ENCODE data around the gene TDP2.
"Not testable (repeated sequence)": the region's sequence is repeated elsewhere in the genome, so short reads cannot be mapped to it uniquely, and the experiment has no call there.

TDP2 gene

GRCh38 chr6:24640631-24641030, 26.1 kb downstream of the TDP2 start:
- H3K9ac ChIP-seq (ENCODE audit: low read length); H3K27ac ChIP-seq (ENCODE audit: low read length); H3K9me3 ChIP-seq (ENCODE audit: control insufficient read depth, low read depth, low read length); H3K4me1 ChIP-seq (ENCODE audit: control insufficient read depth, low read depth, low read length); H3K36me3 ChIP-seq (ENCODE audit: control insufficient read depth, low read depth, low read length); H3K4me3 ChIP-seq (ENCODE audit: low read length): not testable (repeated sequence)
- H3K27me3 ChIP-seq (ENCODE audit: control insufficient read depth, insufficient read depth, low read length): peaks cover 15% of the 10 kb centered on the region

DNA sequence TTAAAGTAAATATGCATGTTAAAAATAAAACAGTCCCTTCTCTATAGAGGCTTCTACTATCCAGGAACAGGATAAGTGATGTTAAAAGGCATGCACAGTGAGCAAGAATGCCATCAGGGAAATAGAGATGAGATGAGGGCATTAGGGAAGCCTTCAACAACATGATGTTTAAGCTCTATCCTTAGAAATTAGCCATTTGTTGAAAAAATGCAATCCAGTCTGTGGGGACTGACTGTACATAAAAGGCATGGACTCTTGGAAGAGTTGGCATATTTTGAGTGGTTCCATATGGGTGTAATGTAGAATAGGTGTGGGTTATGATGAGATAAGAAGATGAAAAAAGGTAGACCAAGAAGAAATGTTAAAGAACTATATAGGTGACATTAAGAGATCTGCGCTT, 26.5 kb downstream of the TDP2 start:
- Histone ChIP-seq H3K9me3 (ENCODE audit: control insufficient read depth, low read depth, low read length) (no peaks in the 10 kb centered on the region), H3K4me3 (ENCODE audit: low read length) (no peak overlapping the region), H3K9ac (ENCODE audit: low read length) (no peak overlapping the region), H3K4me1 (ENCODE audit: control insufficient read depth, low read depth, low read length) (peaks cover 6% of the 10 kb centered on the region), H3K36me3 (ENCODE audit: control insufficient read depth, low read depth, low read length) (no peaks in the 10 kb centered on the region), H3K27ac (ENCODE audit: low read length) (no peak overlapping the region), H3K27me3 (ENCODE audit: control insufficient read depth, insufficient read depth, low read length) (peaks cover 12% of the 10 kb centered on the region)

GRCh38 chr6:24636681-24637080, 30.0 kb downstream of the TDP2 start:
- no peak overlapping the region for H3K27ac ChIP-seq (ENCODE audit: low read length)
- no peak overlapping the region for H3K9ac ChIP-seq (ENCODE audit: low read length)
- no peak overlapping the region for H3K4me3 ChIP-seq (ENCODE audit: low read length)
- H3K36me3 ChIP-seq (ENCODE audit: control insufficient read depth, low read depth, low read length): no peaks in the 10 kb centered on the region
- no peaks in the 10 kb centered on the region for H3K27me3 ChIP-seq (ENCODE audit: control insufficient read depth, insufficient read depth, low read length)
- H3K9me3 ChIP-seq (ENCODE audit: control insufficient read depth, low read depth, low read length): no peaks in the 10 kb centered on the region
- peaks cover 14% of the 10 kb centered on the region for H3K4me1 ChIP-seq (ENCODE audit: control insufficient read depth, low read depth, low read length)

DNA sequence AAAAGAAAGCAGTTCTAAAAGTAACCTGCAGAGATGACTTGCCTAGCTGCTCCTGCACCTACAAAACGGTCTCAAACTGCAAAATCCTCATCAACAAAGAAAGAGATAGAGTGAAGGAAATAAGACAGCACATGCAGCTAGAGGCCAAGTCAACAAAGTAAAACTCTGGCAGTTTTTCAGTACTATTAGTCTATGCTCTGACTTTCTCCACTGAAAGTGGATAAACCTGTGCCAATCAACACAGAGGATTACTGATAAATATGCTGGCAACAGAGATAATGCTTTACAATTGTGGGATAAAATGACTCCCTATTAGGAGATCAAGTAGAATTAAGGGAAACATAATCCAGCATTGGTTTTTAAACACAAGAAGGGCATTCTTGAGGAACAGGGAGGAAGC, 34.1 kb downstream of the TDP2 start:
- Histone ChIP-seq H3K4me3 (ENCODE audit: low read length) (no peak overlapping the region), H3K36me3 (ENCODE audit: control insufficient read depth, low read depth, low read length) (no peaks in the 10 kb centered on the region)

DNA sequence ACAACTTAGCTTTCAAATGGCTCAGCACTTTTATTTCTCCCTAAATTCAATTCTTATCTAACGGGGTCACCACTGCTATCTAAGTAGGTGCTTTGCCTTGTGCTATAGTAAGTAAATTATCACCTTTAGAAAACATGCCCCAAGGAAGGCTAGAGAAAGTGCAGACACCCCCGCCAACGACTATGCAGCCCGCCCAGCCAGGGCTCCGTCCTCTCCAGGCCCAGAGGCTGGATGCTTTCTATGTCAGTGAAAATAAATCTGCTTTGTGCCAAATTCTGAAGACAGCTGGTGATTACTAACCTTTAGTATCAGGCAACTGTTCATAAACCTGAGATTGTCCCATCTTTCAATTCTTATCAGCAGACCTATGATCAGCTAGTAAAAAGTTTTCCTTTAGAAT, 35.0 kb downstream of the TDP2 start:
- no peak overlapping the region for H3K9ac ChIP-seq (ENCODE audit: low read length)
- no peak overlapping the region for H3K4me3 ChIP-seq (ENCODE audit: low read length)
- H3K27ac ChIP-seq (ENCODE audit: low read length): no peak overlapping the region
- no peaks in the 10 kb centered on the region for H3K27me3 ChIP-seq (ENCODE audit: control insufficient read depth, insufficient read depth, low read length)
- H3K4me1 ChIP-seq (ENCODE audit: control insufficient read depth, low read depth, low read length): peaks cover 24% of the 10 kb centered on the region
- H3K9me3 ChIP-seq (ENCODE audit: control insufficient read depth, low read depth, low read length): no peaks in the 10 kb centered on the region
- H3K36me3 ChIP-seq (ENCODE audit: control insufficient read depth, low read depth, low read length): no peaks in the 10 kb centered on the region

More for the DNA sequence above, 34.1 kb downstream of the TDP2 start:
- peaks cover 24% of the 10 kb centered on the region for H3K4me1 ChIP-seq (ENCODE audit: control insufficient read depth, low read depth, low read length)
- H3K9me3 ChIP-seq (ENCODE audit: control insufficient read depth, low read depth, low read length): no peaks in the 10 kb centered on the region
- no peak overlapping the region for H3K9ac ChIP-seq (ENCODE audit: low read length)
- H3K27me3 ChIP-seq (ENCODE audit: control insufficient read depth, insufficient read depth, low read length): no peaks in the 10 kb centered on the region
- H3K27ac ChIP-seq (ENCODE audit: low read length): no peak overlapping the region

DNA sequence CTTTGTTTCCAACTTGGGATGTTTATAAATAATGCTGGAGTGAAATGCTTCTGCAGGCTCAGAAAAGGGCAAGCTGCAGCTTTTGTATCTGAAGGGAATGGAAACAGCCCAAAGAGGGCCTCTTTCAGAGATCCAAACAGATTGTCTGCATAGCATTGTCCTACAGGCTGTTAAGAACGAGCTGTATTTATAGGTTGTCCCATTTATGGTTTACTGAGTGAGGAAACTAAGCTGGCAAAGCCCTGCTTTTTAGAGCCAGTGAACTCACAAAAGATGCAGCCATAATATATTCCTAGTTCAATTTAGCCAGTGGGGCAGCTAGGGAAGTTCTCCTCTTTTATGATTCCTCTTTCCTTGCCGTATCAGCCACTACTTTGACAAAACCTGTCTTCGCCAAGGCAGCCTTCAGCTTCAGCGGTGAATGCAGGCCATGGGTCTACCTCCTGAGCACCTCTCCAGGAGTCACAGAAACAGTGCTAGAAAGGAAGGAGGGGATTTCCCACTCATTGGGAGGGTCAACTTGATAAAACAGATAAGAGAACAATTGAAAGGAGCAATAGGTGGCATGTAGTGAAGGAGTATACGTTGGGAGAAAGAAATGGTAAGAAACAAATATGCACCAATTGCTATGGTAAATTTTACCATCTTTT, 35.7 kb downstream of the TDP2 start:
- H3K27me3 ChIP-seq (ENCODE audit: control insufficient read depth, insufficient read depth, low read length): no peaks in the 10 kb centered on the region
- H3K36me3 ChIP-seq (ENCODE audit: control insufficient read depth, low read depth, low read length): no peaks in the 10 kb centered on the region
- no peak overlapping the region for H3K27ac ChIP-seq (ENCODE audit: low read length)
- H3K9me3 ChIP-seq (ENCODE audit: control insufficient read depth, low read depth, low read length): no peaks in the 10 kb centered on the region
- no peak overlapping the region for H3K4me3 ChIP-seq (ENCODE audit: low read length)
- peaks cover 24% of the 10 kb centered on the region for H3K4me1 ChIP-seq (ENCODE audit: control insufficient read depth, low read depth, low read length)
- H3K9ac ChIP-seq (ENCODE audit: low read length): no peak overlapping the region

- Histone ChIP-seq H3K27me3 (ENCODE audit: control insufficient read depth, insufficient read depth, low read length) (no peaks in the 10 kb centered on the region), H3K36me3 (ENCODE audit: control insufficient read depth, low read depth, low read length) (no peaks in the 10 kb centered on the region)
Measured at GRCh38 chr6:24621626-24622289, 44.9 kb downstream of the TDP2 start.

DNA sequence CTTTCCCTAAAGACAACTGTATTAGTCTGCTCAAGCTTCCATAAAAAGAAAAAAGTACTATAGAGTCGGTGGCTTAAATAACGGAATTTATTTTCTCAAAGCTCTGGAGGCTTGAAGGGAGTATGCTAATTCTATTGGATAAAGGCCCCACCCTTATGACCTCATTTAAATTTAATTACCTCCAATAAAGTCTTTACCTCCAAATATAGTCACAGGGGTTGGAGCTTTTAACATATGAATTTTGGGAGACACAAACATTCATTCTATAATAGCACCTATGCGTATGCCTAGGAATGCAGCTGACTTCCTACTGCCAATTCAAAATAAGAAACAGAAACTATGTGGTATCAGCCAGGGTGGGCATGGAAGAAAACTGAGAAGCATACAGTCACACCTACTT, 46.1 kb downstream of the TDP2 start:
- no peaks in the 10 kb centered on the region for H3K9me3 ChIP-seq (ENCODE audit: control insufficient read depth, low read depth, low read length)
- H3K9ac ChIP-seq (ENCODE audit: low read length): no peak overlapping the region
- H3K4me1 ChIP-seq (ENCODE audit: control insufficient read depth, low read depth, low read length): no peaks in the 10 kb centered on the region
- no peaks in the 10 kb centered on the region for H3K27me3 ChIP-seq (ENCODE audit: control insufficient read depth, insufficient read depth, low read length)
- H3K36me3 ChIP-seq (ENCODE audit: control insufficient read depth, low read depth, low read length): no peaks in the 10 kb centered on the region
- no peak overlapping the region for H3K27ac ChIP-seq (ENCODE audit: low read length)
- no peak overlapping the region for H3K4me3 ChIP-seq (ENCODE audit: low read length)

More at GRCh38 chr6:24621626-24622289, 44.9 kb downstream of the TDP2 start:
- Histone ChIP-seq H3K9me3 (ENCODE audit: control insufficient read depth, low read depth, low read length) (no peaks in the 10 kb centered on the region), H3K4me1 (ENCODE audit: control insufficient read depth, low read depth, low read length) (no peaks in the 10 kb centered on the region), H3K4me3 (ENCODE audit: low read length) (no peak overlapping the region), H3K9ac (ENCODE audit: low read length) (no peak overlapping the region), H3K27ac (ENCODE audit: low read length) (no peak overlapping the region)

GRCh38 chr6:24619661-24620060, 47.0 kb downstream of the TDP2 start:
- H3K27ac ChIP-seq (ENCODE audit: low read length): no peak overlapping the region
- H3K27me3 ChIP-seq (ENCODE audit: control insufficient read depth, insufficient read depth, low read length): no peaks in the 10 kb centered on the region
- no peaks in the 10 kb centered on the region for H3K4me1 ChIP-seq (ENCODE audit: control insufficient read depth, low read depth, low read length)
- H3K9me3 ChIP-seq (ENCODE audit: control insufficient read depth, low read depth, low read length): no peaks in the 10 kb centered on the region
- H3K4me3 ChIP-seq (ENCODE audit: low read length): no peak overlapping the region
- H3K9ac ChIP-seq (ENCODE audit: low read length): no peak overlapping the region
- H3K36me3 ChIP-seq (ENCODE audit: control insufficient read depth, low read depth, low read length): no peaks in the 10 kb centered on the region

DNA sequence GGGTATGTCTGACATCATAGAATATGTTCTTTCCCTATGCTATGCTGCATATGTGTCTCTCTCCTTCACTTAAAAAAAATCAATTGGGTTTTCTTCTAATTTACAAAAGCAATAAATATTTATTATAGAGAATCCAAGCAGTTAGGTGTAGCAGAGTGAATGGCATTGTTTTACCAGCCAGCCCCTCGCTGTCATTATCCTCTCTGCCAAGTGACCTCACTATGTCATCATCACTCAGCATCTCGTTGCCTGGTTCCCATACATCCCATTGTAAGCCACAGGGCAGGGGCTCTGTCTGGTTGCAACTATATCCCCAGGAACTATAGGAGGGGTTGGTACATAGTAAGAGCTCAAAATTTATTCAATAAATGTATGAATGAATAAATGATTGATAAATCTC, 52.1 kb downstream of the TDP2 start:
- Histone ChIP-seq H3K9me3 (ENCODE audit: control insufficient read depth, low read depth, low read length) (no peaks in the 10 kb centered on the region), H3K4me3 (ENCODE audit: low read length) (no peak overlapping the region), H3K9ac (ENCODE audit: low read length) (no peak overlapping the region), H3K27ac (ENCODE audit: low read length) (no peak overlapping the region), H3K27me3 (ENCODE audit: control insufficient read depth, insufficient read depth, low read length) (no peaks in the 10 kb centered on the region), H3K4me1 (ENCODE audit: control insufficient read depth, low read depth, low read length) (peaks cover 11% of the 10 kb centered on the region), H3K36me3 (ENCODE audit: control insufficient read depth, low read depth, low read length) (no peaks in the 10 kb centered on the region)

DNA sequence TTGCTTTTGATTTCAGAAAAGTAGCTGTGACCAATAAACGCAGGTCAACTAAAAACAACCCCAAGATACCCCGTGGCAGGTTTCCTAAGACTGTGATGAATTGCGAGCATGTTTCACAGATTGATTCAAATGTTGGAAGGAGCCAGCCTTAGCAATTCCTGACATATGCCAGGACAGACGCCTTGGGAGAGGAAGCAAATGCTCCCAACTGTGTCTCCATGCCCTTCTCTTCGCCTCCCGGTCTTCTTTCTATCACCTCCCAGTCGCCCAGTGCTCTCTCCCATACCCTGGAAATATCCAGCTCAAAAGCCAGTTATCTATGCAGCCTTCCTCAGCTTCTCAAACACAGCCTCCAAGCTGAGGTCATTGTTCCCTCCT, 52.7 kb downstream of the TDP2 start:
- Histone ChIP-seq H3K27ac (ENCODE audit: low read length) (no peak overlapping the region), H3K27me3 (ENCODE audit: control insufficient read depth, insufficient read depth, low read length) (no peaks in the 10 kb centered on the region), H3K9ac (ENCODE audit: low read length) (no peak overlapping the region), H3K4me1 (ENCODE audit: control insufficient read depth, low read depth, low read length) (peaks cover 11% of the 10 kb centered on the region), H3K9me3 (ENCODE audit: control insufficient read depth, low read depth, low read length) (no peaks in the 10 kb centered on the region), H3K36me3 (ENCODE audit: control insufficient read depth, low read depth, low read length) (no peaks in the 10 kb centered on the region), H3K4me3 (ENCODE audit: low read length) (no peak overlapping the region)

- Histone ChIP-seq H3K9ac (ENCODE audit: low read length) (no peak overlapping the region), H3K4me1 (ENCODE audit: control insufficient read depth, low read depth, low read length) (peaks cover 11% of the 10 kb centered on the region), H3K36me3 (ENCODE audit: control insufficient read depth, low read depth, low read length) (no peaks in the 10 kb centered on the region), H3K4me3 (ENCODE audit: low read length) (no peak overlapping the region), H3K27ac (ENCODE audit: low read length) (no peak overlapping the region), H3K9me3 (ENCODE audit: control insufficient read depth, low read depth, low read length) (no peaks in the 10 kb centered on the region), H3K27me3 (ENCODE audit: control insufficient read depth, insufficient read depth, low read length) (no peaks in the 10 kb centered on the region)
Measured at GRCh38 chr6:24613361-24614042, 53.2 kb downstream of the TDP2 start.

Measured in iPS-18a (cell line).